GM12873 (cell line): ENCODE data around the gene ZNF503.
A peak's percentile ranks its signal among the peaks of the same experiment; 100 is the strongest.

Experiments
- CTCF ChIP-seq: IDR thresholded peaks from 2 replicates; pipeline ENCODE4 v1.5.1; 2012; ENCODE audit warnings: low read depth, mild to moderate bottlenecking, moderate library complexity, low read length, control low read depth; ENCODE audit not compliant: insufficient read depth; ENCODE audit errors: missing control alignments

The ZNF503 gene

GRCh38 chr10:75386128-75386527, 15.4 kb downstream of the ZNF503 start:
- TF ChIP-seq CTCF = no peak

- TF ChIP-seq CTCF = no peak
Measured at GRCh38 chr10:75379817-75380216, 21.7 kb downstream of the ZNF503 start.

- TF ChIP-seq CTCF = no peak
Measured at GRCh38 chr10:75379212-75379724, 22.3 kb downstream of the ZNF503 start.

GRCh38 chr10:75378379-75378778, 23.2 kb downstream of the ZNF503 start:
- TF ChIP-seq CTCF = no peak

- TF ChIP-seq CTCF = no peak
Measured at GRCh38 chr10:75377869-75378268, 23.7 kb downstream of the ZNF503 start.

GRCh38 chr10:75375838-75376237, 25.7 kb downstream of the ZNF503 start:
- peak; percentile 16 for TF ChIP-seq CTCF

- TF ChIP-seq CTCF = no peak
Measured at GRCh38 chr10:75371010-75371409, 30.6 kb downstream of the ZNF503 start.

GRCh38 chr10:75367901-75368300, 33.7 kb downstream of the ZNF503 start:
- no peak for TF ChIP-seq CTCF
